ENCODE measurements around the gene E2F1. TPM values are rescaled to one million over a fixed set of nuclear protein-coding genes. Genes with fewer than 3 reads are reported as not detected.

The E2F1 gene
- total and polyA plus RNA-seq, 7 donors, result 0.33 to 13.1 (median 1.7) TPM

- 2 to 3% methylated on average over 55 of the region's 55 CpGs for WGBS, 2 donors
- H3K36me3 ChIP-seq, result peaks cover 0 to 30% (median 6%) of the 10 kb centered on the region in 4 donors
- peak overlapping the region; percentile 86 to 98 (median 92) for H3K27ac ChIP-seq
- no peaks in the 10 kb centered on the region for H3K27me3 ChIP-seq
- H3K9me3 ChIP-seq, result no peaks in the 10 kb centered on the region
- peak overlapping the region; percentile 47 to 66 (median 52) for H3K4me3 ChIP-seq
- intact Hi-C loops (cut with DNase I), result loop anchor here (5.0 kb wide), 3 partner anchors 105 to 445 kb away; partner anchors contain the start of genes CDK5RAP1 and EIF2S2
- H3K4me1 ChIP-seq, result peaks cover 0 to 52% (median 42%) of the 10 kb centered on the region in 4 donors
- peak; percentile 86 for DNase-seq
- TF ChIP-seq POLR2AphosphoS5 (IDR thresholded peaks at IDR 0.05) (no peak), EP300 (IDR thresholded peaks at IDR 0.05) (no peak)
These were observed 18.9 kb downstream of the E2F1 start for GRCh38 chr20:33667245-33667675.

DNA sequence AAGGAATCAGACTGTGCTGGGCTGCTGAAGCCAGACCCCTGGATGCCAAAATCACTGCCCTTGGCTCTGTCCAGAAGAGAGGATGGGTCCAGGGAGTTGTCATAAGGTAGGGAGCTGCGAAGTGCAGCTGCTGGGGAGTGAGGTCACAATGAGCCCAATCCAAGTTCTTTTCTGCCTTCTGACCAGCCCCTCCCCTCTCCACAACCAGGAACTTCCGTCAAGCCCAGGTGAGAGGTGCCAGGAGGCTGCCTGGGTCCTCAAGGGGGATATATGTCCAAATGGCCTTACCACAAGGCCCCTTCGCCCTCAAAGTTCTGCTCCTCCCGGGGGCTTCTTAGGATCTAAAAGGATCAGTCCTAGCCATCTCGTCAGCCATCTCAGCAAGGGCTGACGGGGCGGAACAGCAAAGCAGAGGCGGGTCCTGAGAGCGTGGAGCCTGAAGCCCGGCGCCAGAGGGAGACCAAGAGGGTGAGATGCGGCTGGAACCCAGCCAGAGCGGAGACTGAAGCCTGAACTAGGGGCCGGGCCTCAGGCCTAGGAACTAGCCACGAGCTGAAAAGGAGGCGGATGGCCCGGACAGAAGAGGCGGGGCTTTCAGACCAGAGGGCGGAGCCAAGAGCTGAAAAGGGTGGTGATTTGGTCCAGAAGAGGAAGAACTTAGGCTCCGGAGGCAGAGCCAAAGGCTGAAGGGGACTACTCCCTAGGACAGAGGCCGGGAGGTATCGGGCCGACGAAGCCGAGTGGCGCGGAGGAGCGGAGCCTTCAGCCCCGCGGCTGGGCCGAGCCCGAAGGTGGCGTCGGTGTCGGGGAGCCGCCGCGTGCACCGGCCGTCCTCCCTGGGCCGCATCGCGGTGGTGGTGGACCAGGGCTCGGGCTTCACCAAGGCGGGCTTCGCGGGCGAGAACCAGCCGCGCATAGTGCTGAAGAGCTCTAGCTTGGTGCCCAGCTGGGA lies 19.6 kb downstream of the E2F1 start, which contains the start of gene ACTL10:
TSS of gene ACTL10 (plus strand) at position 651 of the 952 bp plus-strand sequence. CDS start 555 bp downstream, outside the sequence.
- Histone ChIP-seq H3K4me1 (peaks cover 0 to 50% (median 40%) of the 10 kb centered on the region in 4 donors), H3K4me3 (peak within 1 kb of the TSS; percentile 47 to 66 (median 52)), H3K9me3 (no peaks in the 10 kb centered on the region), H3K27me3 (no peaks in the 10 kb centered on the region), H3K27ac (peak within 1 kb of the TSS; percentile 86 to 98 (median 92)), H3K36me3 (peaks cover 0 to 26% (median 6%) of the 10 kb centered on the region in 4 donors)
- 1 to 3% methylated on average over 50 of the region's 50 CpGs for WGBS, 2 donors
- TF ChIP-seq, protein P1, sequence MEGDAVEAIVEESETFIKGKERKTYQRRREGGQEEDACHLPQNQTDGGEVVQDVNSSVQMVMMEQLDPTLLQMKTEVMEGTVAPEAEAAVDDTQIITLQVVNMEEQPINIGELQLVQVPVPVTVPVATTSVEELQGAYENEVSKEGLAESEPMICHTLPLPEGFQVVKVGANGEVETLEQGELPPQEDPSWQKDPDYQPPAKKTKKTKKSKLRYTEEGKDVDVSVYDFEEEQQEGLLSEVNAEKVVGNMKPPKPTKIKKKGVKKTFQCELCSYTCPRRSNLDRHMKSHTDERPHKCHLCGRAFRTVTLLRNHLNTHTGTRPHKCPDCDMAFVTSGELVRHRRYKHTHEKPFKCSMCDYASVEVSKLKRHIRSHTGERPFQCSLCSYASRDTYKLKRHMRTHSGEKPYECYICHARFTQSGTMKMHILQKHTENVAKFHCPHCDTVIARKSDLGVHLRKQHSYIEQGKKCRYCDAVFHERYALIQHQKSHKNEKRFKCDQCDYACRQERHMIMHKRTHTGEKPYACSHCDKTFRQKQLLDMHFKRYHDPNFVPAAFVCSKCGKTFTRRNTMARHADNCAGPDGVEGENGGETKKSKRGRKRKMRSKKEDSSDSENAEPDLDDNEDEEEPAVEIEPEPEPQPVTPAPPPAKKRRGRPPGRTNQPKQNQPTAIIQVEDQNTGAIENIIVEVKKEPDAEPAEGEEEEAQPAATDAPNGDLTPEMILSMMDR (IDR thresholded peaks at IDR 0.05), result peak in 3 of 4 experiments; percentile 26 to 30 (median 28)
- peak in 1 of 4 donors; percentile 14 for TF ChIP-seq EP300 (IDR thresholded peaks at IDR 0.05)
- peak; percentile 64 to 76 for TF ChIP-seq POLR2A (IDR thresholded peaks at IDR 0.05)
- peak; percentile 84 to 96 (median 84) for TF ChIP-seq POLR2AphosphoS5 (IDR thresholded peaks at IDR 0.05)
- peak; percentile 100 for DNase-seq
- intact Hi-C loops (cut with DNase I), result loop anchor here (5.0 kb wide), 3 partner anchors 104 to 446 kb away; partner anchors contain the start of genes CDK5RAP1 and EIF2S2

DNA sequence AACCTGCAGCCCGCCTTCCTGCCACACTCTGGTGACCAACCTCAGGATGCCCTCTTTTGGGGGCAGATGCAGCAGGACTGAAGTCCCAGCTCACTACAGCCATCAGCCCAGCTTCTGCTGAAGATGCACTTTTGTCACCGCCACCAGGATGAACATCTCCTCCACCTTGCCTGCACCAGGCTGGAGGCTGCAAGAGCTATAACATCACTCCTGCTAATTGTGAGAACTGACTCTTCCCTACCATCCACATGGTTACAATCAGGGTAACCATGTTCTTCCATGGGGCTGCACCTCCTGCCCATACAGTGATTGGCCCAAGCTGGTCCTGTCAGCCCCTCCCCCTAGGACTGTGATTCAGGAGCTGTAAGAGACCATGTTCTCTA lies 21.4 kb downstream of the E2F1 start:
- Histone ChIP-seq H3K27me3 (no peaks in the 10 kb centered on the region), H3K27ac (peak overlapping the region; percentile 91 to 94 (median 94)), H3K4me3 (no peak overlapping the region), H3K9me3 (no peaks in the 10 kb centered on the region), H3K36me3 (peaks cover 1 to 17% (median 7%) of the 10 kb centered on the region in 4 donors), H3K4me1 (peaks cover 0 to 50% (median 40%) of the 10 kb centered on the region in 4 donors)
- intact Hi-C loops (cut with DNase I), result loop anchor here (5.0 kb wide), 4 partner anchors 102 to 448 kb away; partner anchors contain the start of genes CDK5RAP1, EIF2S2 and SNTA1
- TF ChIP-seq POLR2AphosphoS5 (IDR thresholded peaks at IDR 0.05) (no peak), POLR2A (IDR thresholded peaks at IDR 0.05) (no peak), EP300 (IDR thresholded peaks at IDR 0.05) (no peak)
- TF ChIP-seq, protein P1 (IDR thresholded peaks at IDR 0.05), result no peak
- 94 to 98% methylated on average over 2 of the region's 2 CpGs for WGBS, 2 donors
- no peak for DNase-seq

- Histone ChIP-seq H3K27ac (peak overlapping the region; percentile 91 to 94 (median 94)), H3K27me3 (no peaks in the 10 kb centered on the region), H3K36me3 (peaks cover 6 to 17% (median 10%) of the 10 kb centered on the region in 4 donors), H3K9me3 (no peaks in the 10 kb centered on the region), H3K4me3 (peak overlapping the region; percentile 60 to 77 (median 74)), H3K4me1 (peaks cover 0 to 50% (median 40%) of the 10 kb centered on the region in 4 donors)
- TF ChIP-seq POLR2AphosphoS5 (IDR thresholded peaks at IDR 0.05) (no peak), EP300 (IDR thresholded peaks at IDR 0.05) (no peak), POLR2A (IDR thresholded peaks at IDR 0.05) (no peak)
- TF ChIP-seq, protein P1 (IDR thresholded peaks at IDR 0.05), result no peak
- intact Hi-C loops (cut with DNase I), result loop anchor here (5.0 kb wide), 1 partner anchor 222 kb away; the partner anchor contains the start of gene SNTA1
- peak; percentile 66 for DNase-seq
- 49 to 60% methylated on average over 9 of the region's 9 CpGs for WGBS, 2 donors
These were observed 22.0 kb downstream of the E2F1 start for GRCh38 chr20:33664085-33664761.
